ENCODE measurements around the gene TCAIM.

DNA sequence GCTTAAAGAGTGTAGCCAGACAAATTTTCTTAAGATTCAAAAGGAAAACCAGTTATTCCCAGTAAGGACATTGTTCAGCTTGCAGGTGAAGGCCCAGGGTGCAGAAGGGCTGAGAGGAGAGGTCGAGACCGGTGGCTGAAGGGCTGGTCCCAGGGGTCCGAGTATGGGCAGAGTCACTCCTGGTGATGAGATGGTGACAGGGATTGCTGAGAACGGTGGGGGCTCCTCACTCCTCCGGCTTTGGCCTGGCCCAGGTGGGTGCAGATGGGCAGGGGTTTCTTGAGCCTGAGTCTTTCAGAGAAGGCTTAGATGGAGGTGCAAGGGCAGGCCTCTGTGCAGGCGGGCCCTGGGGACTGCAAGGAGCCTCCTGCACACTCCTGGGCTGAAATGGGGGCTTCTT is 82.7 kb downstream of the TCAIM start:
- TF ChIP-seq, protein P1, sequence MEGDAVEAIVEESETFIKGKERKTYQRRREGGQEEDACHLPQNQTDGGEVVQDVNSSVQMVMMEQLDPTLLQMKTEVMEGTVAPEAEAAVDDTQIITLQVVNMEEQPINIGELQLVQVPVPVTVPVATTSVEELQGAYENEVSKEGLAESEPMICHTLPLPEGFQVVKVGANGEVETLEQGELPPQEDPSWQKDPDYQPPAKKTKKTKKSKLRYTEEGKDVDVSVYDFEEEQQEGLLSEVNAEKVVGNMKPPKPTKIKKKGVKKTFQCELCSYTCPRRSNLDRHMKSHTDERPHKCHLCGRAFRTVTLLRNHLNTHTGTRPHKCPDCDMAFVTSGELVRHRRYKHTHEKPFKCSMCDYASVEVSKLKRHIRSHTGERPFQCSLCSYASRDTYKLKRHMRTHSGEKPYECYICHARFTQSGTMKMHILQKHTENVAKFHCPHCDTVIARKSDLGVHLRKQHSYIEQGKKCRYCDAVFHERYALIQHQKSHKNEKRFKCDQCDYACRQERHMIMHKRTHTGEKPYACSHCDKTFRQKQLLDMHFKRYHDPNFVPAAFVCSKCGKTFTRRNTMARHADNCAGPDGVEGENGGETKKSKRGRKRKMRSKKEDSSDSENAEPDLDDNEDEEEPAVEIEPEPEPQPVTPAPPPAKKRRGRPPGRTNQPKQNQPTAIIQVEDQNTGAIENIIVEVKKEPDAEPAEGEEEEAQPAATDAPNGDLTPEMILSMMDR (IDR thresholded peaks at IDR 0.05; ENCODE audit: low read depth, low read length, poor library complexity, severe bottlenecking), result no peak
- TF ChIP-seq EZH2phosphoT487 (IDR thresholded peaks at IDR 0.05; ENCODE audit: borderline replicate concordance, low read length), result no peak

Data from DOHH2 (cell line).